GM21717 (cell line): ENCODE results near the gene UNC5B.

ENCODE experiments used
- ATAC-seq: cut with Tn5 transposase; IDR thresholded peaks from one replicate; pipeline ENCODE4 v1.9.1; 2021; ENCODE audit warnings: mild to moderate bottlenecking, moderate library complexity; ENCODE audit not compliant: unreplicated experiment

UNC5B gene

GRCh38 chr10:71280216-71280615 lies 67.8 kb downstream of the UNC5B start:
- no peak for ATAC-seq

- no peak for ATAC-seq
Observed at GRCh38 chr10:71280825-71281224, 68.5 kb downstream of the UNC5B start.

GRCh38 chr10:71281646-71282322 lies 69.4 kb downstream of the UNC5B start:
- ATAC-seq = no peak

- ATAC-seq = no peak
Observed at GRCh38 chr10:71282323-71282680, 69.9 kb downstream of the UNC5B start.

- ATAC-seq = no peak
Observed at GRCh38 chr10:71283410-71283809, 71.0 kb downstream of the UNC5B start.

- no peak for ATAC-seq
Observed at GRCh38 chr10:71283876-71284275, 71.5 kb downstream of the UNC5B start.

- ATAC-seq = no peak
Observed at GRCh38 chr10:71284544-71285179, 72.3 kb downstream of the UNC5B start.

GRCh38 chr10:71285180-71285545 lies 72.8 kb downstream of the UNC5B start:
- ATAC-seq = no peak

GRCh38 chr10:71285986-71286385 lies 73.6 kb downstream of the UNC5B start:
- no peak for ATAC-seq

GRCh38 chr10:71286521-71287294 lies 74.3 kb downstream of the UNC5B start:
- no peak for ATAC-seq

- no peak for ATAC-seq
Observed at GRCh38 chr10:71287456-71287855, 75.1 kb downstream of the UNC5B start.

- ATAC-seq = no peak
Observed at GRCh38 chr10:71288461-71288860, 76.1 kb downstream of the UNC5B start.

- ATAC-seq = no peak
Observed at GRCh38 chr10:71289421-71290130, 77.2 kb downstream of the UNC5B start.

- no peak for ATAC-seq
Observed at GRCh38 chr10:71290331-71290730, 78.0 kb downstream of the UNC5B start.

- ATAC-seq = no peak
Observed at GRCh38 chr10:71290806-71291527, 78.6 kb downstream of the UNC5B start.

- ATAC-seq = no peak
Observed at GRCh38 chr10:71291528-71291900, 79.1 kb downstream of the UNC5B start.

- ATAC-seq = no peak
Observed at GRCh38 chr10:71292624-71293445, 80.5 kb downstream of the UNC5B start.

GRCh38 chr10:71293446-71294084 lies 81.2 kb downstream of the UNC5B start:
- no peak for ATAC-seq

- ATAC-seq = no peak
Observed at GRCh38 chr10:71294091-71294561, 81.8 kb downstream of the UNC5B start.
